OCI-LY1 (cell line): ENCODE measurements around the gene HCN4.

Experiments used
- EZH2 ChIP-seq: fragments of 200-600 bp; sonication (generic), shearing (Covaris generic); IDR thresholded peaks from 2 replicates; pipeline ENCODE4 v1.8.0; 2017; ENCODE audit warnings: borderline replicate concordance, mixed run types, mild to moderate bottlenecking, antibody characterized with exemption, low read length, moderate library complexity, mixed read lengths
- TF ChIP-seq, protein P1 (sequence below): fragments of 200-600 bp; sonication (generic), shearing (Covaris generic); IDR thresholded peaks from 2 replicates; pipeline ENCODE4 v1.5.1; 2017; ENCODE audit warnings: mild to moderate bottlenecking, antibody characterized with exemption, low read length, moderate library complexity, mixed read lengths

DNA sequence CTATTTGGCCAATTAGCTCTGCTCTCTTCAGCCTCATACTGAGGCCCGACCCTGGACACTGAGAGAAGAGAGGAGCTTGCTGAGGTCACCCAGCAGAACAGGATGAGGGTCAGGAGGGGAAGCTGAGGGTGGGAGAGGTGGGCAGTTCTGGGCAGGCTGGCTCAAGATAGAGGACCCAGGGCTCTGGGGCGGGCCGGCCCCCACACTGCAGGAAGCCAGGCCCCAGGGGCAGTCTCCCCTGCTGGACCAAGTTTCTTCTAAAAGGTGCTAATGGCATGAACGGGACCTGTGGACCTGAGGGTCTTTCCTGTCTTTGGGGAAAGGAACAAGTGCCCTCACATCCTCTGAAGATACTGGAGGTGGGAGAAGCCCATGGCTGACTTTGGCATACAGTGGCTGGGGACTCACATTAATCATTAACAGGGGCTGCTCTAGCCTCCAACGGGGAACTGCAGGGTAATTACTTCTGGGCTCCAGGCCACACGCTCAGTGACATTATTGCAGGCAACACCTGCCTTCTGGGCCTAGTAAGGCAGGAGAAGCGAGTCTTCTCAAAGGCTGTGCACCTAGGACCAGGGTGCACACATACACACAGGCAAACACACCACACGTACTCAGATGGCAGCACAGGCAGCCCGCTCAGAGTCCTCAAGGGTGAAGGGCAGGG is 10.6 kb downstream of the HCN4 start:
- TF ChIP-seq, protein P1, sequence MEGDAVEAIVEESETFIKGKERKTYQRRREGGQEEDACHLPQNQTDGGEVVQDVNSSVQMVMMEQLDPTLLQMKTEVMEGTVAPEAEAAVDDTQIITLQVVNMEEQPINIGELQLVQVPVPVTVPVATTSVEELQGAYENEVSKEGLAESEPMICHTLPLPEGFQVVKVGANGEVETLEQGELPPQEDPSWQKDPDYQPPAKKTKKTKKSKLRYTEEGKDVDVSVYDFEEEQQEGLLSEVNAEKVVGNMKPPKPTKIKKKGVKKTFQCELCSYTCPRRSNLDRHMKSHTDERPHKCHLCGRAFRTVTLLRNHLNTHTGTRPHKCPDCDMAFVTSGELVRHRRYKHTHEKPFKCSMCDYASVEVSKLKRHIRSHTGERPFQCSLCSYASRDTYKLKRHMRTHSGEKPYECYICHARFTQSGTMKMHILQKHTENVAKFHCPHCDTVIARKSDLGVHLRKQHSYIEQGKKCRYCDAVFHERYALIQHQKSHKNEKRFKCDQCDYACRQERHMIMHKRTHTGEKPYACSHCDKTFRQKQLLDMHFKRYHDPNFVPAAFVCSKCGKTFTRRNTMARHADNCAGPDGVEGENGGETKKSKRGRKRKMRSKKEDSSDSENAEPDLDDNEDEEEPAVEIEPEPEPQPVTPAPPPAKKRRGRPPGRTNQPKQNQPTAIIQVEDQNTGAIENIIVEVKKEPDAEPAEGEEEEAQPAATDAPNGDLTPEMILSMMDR, result no peak
- TF ChIP-seq EZH2, result no peak
